HepG2 (cell line): ENCODE data around the gene TTC23. TPM values are rescaled to one million over a fixed set of nuclear protein-coding genes. Genes with fewer than 3 reads are reported as not detected.

Experiments used
- ATAC-seq: fragments of 200-7000 bp; cut with Tn5 transposase; 3 replicates; pipeline ENCODE4 v1.9.1; 2020; ENCODE audit warnings: mild to moderate bottlenecking, moderate library complexity
- BruUV-seq: library from RNA; stranded (reverse); fragments of 400-500 nt; replicated peaks from 2 replicates; lab custom pipeline; 2021; lab: Mats Ljungman, UMichigan
- CTCF ChIA-PET: fragments of 300-600 bp; formaldehyde crosslinking; extraction: SDS; loops from one replicate; lab custom pipeline; 2021; ENCODE audit warnings: low total read pairs, inconsistent platforms, low intra/inter-chr PET ratio; lab: Yijun Ruan, JAX
- POLR2A ChIA-PET: fragments of 350-600 bp; sonication (Branson Sonifier 250); formaldehyde crosslinking; loops from one replicate; lab custom pipeline; 2020; ENCODE audit warnings: antibody characterized with exemption, inconsistent platforms; lab: Yijun Ruan, JAX
- DNase-seq: peaks from one replicate; pipeline ENCODE4 v3.0.0-alpha.2; 2015; ENCODE audit warnings: low spot score
- FAIRE-seq: peaks from 3 replicates; lab custom pipeline; 2011; peaks lifted over from hg19 to GRCh38; lab: Jason Lieb, UNC
- H2AFZ ChIP-seq: one replicate; pipeline ENCODE4 v1.6.1; 2011; ENCODE audit warnings: low read length, inconsistent platforms
- H3K27ac ChIP-seq: fragments of 300-600 bp; 3 replicates; pipeline ENCODE4 v1.8.0; 2011; ENCODE audit warnings: mixed run types, mild to moderate bottlenecking, mixed read lengths, low read length, inconsistent platforms; ENCODE audit not compliant: insufficient read depth; ENCODE audit errors: extremely low read length
- H3K27me3 ChIP-seq, 2 experiments: fragments of 200-600 bp in 1 of 2; 2 replicates in 1 of 2; 3 replicates in 1 of 2; pipeline versions ENCODE4 v1.6.0 to v1.8.0; 2011; ENCODE audit warnings: low read length in 2 of 2, mild to moderate bottlenecking in 2 of 2, moderate library complexity in 2 of 2, inconsistent platforms in 1 of 2; ENCODE audit not compliant: insufficient read depth in 2 of 2, control insufficient read depth in 1 of 2
- H3K36me3 ChIP-seq, 2 experiments: fragments of 200-600 bp in 1 of 2; replicated peaks in 1 of 2; 2 replicates in 1 of 2; 3 replicates in 1 of 2; pipeline versions ENCODE4 v1.5.1 to v1.8.0; 2011; ENCODE audit warnings: low read length in 2 of 2, inconsistent platforms in 1 of 2; ENCODE audit not compliant: insufficient read depth in 2 of 2, control insufficient read depth in 1 of 2
- H3K4me1 ChIP-seq: 2 replicates; pipeline ENCODE4 v1.5.1; 2012; ENCODE audit warnings: low read length, inconsistent platforms; ENCODE audit not compliant: insufficient read depth
- H3K4me2 ChIP-seq: 2 replicates; pipeline ENCODE4 v1.6.0; 2011; ENCODE audit warnings: low read depth, low read length, inconsistent platforms
- H3K4me3 ChIP-seq, 3 experiments: fragments of 200-600 bp in 1 of 3; sonication (generic), shearing (Covaris generic) in 1 of 3; replicated peaks in 1 of 3; 2 replicates each; pipeline ENCODE4 v1.5.1; 2011 to 2016; ENCODE audit warnings: low read length in 3 of 3, inconsistent platforms in 2 of 3, low read depth in 2 of 3, mild to moderate bottlenecking in 2 of 3, control low read depth in 1 of 3, mixed read lengths in 1 of 3; ENCODE audit not compliant: insufficient read depth in 1 of 3
- H3K79me2 ChIP-seq: one replicate; pipeline ENCODE4 v1.6.1; 2011; ENCODE audit warnings: low read length, inconsistent platforms; ENCODE audit not compliant: insufficient read depth
- H3K9ac ChIP-seq: 2 replicates; pipeline ENCODE4 v1.6.0; 2011; ENCODE audit warnings: mild to moderate bottlenecking, low read depth, low read length, inconsistent platforms; ENCODE audit not compliant: insufficient read depth
- H3K9me3 ChIP-seq: 2 replicates; pipeline ENCODE4 v1.5.1; 2012; ENCODE audit warnings: mild to moderate bottlenecking, low read length
- H4K20me1 ChIP-seq: 2 replicates; pipeline ENCODE4 v1.6.0; 2011; ENCODE audit warnings: inconsistent platforms, mild to moderate bottlenecking, low read length, moderate library complexity; ENCODE audit not compliant: insufficient read depth
- ESRRA ChIP-seq: sonication (generic); formaldehyde crosslinking; IDR thresholded peaks from 2 replicates; pipeline ENCODE4 v1.5.1; 2020; ENCODE audit warnings: mild to moderate bottlenecking, low read depth, missing genetic modification reagents
- PHF20 ChIP-seq: sonication (generic); formaldehyde crosslinking; IDR thresholded peaks from 2 replicates; pipeline ENCODE4 v1.5.0; 2020; ENCODE audit warnings: mild to moderate bottlenecking, missing genetic modification reagents
- TRIM24 ChIP-seq: sonication (generic); formaldehyde crosslinking; IDR thresholded peaks from 2 replicates; pipeline ENCODE4 v1.8.0; 2022; ENCODE audit warnings: mild to moderate bottlenecking, missing genetic modification reagents
- ZNF10 ChIP-seq: sonication (generic); formaldehyde crosslinking; IDR thresholded peaks from 2 replicates; pipeline ENCODE4 v1.4.0; 2020; ENCODE audit warnings: mild to moderate bottlenecking, low read depth, missing genetic modification reagents, borderline replicate concordance
- ZNF121 ChIP-seq: sonication (generic); formaldehyde crosslinking; IDR thresholded peaks from 2 replicates; pipeline ENCODE4 v1.5.0; 2020; ENCODE audit warnings: mild to moderate bottlenecking, missing genetic modification reagents
- WGBS: methylation state at CpG from one replicate; pipeline ENCODE4 v1.1.6; 2017; ENCODE audit warnings: low lambda C conversion rate; 5-methylcytosine and 5-hydroxymethylcytosine counted together
- in situ Hi-C: cut with HindIII; loops from 2 replicates; pipeline ENCODE4 v1.10.0; 2017; ENCODE audit warnings: low pct_unique_long_range_greater_than_20kb; ENCODE audit not compliant: extremely low pct_ligation_motif_present
- intact Hi-C: fragments of 100-400 bp; cut with micrococcal nuclease; formaldehyde crosslinking; loops from one replicate; pipeline ENCODE4 v1.10.0; 2022; ENCODE audit not compliant: unreplicated experiment
- polyA plus RNA-seq, 8 experiments: library from polyadenylated mRNA; depleted of rRNA in 3 of 8; stranded (reverse) in 7 of 8; unstranded in 1 of 8; fragments of >200 nt; fragmentation: Illumina TruSeq in 4 of 8; extraction: Trizol in 4 of 8; gene quantifications; 2 replicates each; pipeline versions ENCODE4 v1.2.1 to v1.2.3, GENCODE V29; 2011 to 2016; ENCODE audit warnings: low read depth in 4 of 8, missing spikeins in 1 of 8, mixed read lengths in 1 of 8; ENCODE audit not compliant: insufficient read depth in 1 of 8
- total RNA-seq, 5 experiments: library from RNA; depleted of rRNA; stranded (reverse); fragments of >200 nt; fragmentation: Illumina TruSeq; extraction: Trizol; gene quantifications; 2 replicates each; pipeline ENCODE4 v1.2.3, GENCODE V29; 2016; ENCODE audit warnings: low read depth in 1 of 5
- TF ChIP-seq, protein P1 (sequence below): sonication (generic); formaldehyde crosslinking; IDR thresholded peaks from 2 replicates; pipeline ENCODE4 v1.4.0; 2020; ENCODE audit warnings: missing genetic modification reagents

Gene TTC23
- total and polyA plus RNA-seq, 2 of the 13 experiments (the other 11 are each of a cell fraction or from before 2014, with no cell fraction given), result 1.6 to 11.7 TPM

DNA sequence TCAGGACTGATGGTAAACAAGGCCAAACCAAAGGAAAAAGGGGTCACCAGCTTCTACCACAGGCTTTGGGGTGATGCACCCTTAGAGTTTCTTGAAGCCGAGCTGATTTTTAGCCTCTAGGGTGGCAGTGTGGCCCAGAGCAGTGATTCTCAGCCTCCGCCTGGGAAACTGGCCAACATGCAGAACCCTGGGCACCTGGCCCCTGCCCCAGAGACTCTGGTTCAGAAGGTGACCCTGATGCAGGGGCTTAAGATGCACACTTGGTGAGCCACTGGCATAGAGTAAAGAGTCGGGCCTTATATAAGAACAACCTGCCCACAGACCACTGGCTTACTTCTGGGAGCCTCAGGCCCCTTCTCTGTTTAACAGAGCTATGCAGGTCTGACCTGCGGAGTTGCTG is 100.0 kb downstream of the TTC23 start:
- Histone ChIP-seq H3K27me3 (no peaks in the 10 kb centered on the region), H3K9ac (no peak overlapping the region), H3K4me3 (no peak overlapping the region), H3K79me2 (no peaks in the 10 kb centered on the region), H3K4me1 (no peaks in the 10 kb centered on the region), H2AFZ (no peak overlapping the region), H3K27ac (no peak overlapping the region), H3K9me3 (no peaks in the 10 kb centered on the region), H3K4me2 (no peak overlapping the region), H4K20me1 (no peaks in the 10 kb centered on the region), H3K36me3 (peaks cover 3% of the 10 kb centered on the region in 2 experiments; a peak in 3 of 5 replicates)
- no TSS peak for BruUV-seq
- TF ChIP-seq PHF20 (CRISPR knock-in tag) (no peak), ZNF10 (CRISPR knock-in tag) (no peak)
- FAIRE-seq, result no peak
- no peak for DNase-seq
- ChIA-PET CTCF (no interaction called here), POLR2A (no interaction called here)
- intact Hi-C loops, result no loop called here
- WGBS, result 100% methylated on average over 1 of the region's 4 CpGs
- in situ Hi-C loops, result no loop called here
- ATAC-seq, result no peak

DNA sequence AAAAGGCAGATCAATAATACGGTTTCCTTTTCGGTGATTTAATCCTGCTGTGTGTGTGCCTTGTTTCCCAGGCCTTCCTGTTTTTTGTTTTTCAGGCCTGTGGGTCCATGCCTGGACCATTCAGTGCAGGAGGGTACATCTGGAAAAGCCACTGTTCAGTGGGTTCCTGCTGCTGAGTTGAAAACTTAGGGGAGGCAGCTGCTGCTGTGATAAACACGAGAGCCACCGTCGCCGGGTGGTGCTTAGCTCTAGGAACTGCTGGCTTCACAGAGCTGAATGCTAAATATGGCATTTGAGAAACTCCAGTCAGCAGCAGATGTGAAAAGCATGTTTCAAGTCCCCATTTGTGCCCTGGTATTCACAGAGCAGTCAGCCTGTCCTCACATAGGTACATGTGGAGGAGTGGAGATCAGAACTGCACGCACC is 100.5 kb downstream of the TTC23 start:
- ChIA-PET POLR2A (no interaction called here), CTCF (no interaction called here)
- no peak for DNase-seq
- 95% methylated on average over 6 of the region's 7 CpGs for WGBS
- H3K9ac ChIP-seq, result no peak overlapping the region
- H3K36me3 ChIP-seq, result peaks cover 3% of the 10 kb centered on the region in 2 experiments; a peak in 3 of 5 replicates
- no peak overlapping the region for H3K4me3 ChIP-seq
- no peak for TF ChIP-seq ZNF121
- no peak for TF ChIP-seq TRIM24
- TF ChIP-seq, protein P1, sequence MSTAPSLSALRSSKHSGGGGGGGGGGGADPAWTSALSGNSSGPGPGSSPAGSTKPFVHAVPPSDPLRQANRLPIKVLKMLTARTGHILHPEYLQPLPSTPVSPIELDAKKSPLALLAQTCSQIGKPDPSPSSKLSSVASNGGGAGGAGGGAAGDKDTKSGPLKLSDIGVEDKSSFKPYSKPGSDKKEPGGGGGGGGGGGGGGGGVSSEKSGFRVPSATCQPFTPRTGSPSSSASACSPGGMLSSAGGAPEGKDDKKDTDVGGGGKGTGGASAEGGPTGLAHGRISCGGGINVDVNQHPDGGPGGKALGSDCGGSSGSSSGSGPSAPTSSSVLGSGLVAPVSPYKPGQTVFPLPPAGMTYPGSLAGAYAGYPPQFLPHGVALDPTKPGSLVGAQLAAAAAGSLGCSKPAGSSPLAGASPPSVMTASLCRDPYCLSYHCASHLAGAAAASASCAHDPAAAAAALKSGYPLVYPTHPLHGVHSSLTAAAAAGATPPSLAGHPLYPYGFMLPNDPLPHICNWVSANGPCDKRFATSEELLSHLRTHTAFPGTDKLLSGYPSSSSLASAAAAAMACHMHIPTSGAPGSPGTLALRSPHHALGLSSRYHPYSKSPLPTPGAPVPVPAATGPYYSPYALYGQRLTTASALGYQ (CRISPR knock-in tag), result no peak
- TF ChIP-seq ESRRA (CRISPR knock-in tag), result no peak
- H4K20me1 ChIP-seq, result no peaks in the 10 kb centered on the region
- no peaks in the 10 kb centered on the region for H3K9me3 ChIP-seq
- in situ Hi-C loops (no loop called here), intact Hi-C loops (no loop called here)
- no peak overlapping the region for H3K27ac ChIP-seq
- no peaks in the 10 kb centered on the region for H3K79me2 ChIP-seq
- H3K4me2 ChIP-seq, result no peak overlapping the region
- H3K27me3 ChIP-seq, result no peaks in the 10 kb centered on the region
- peaks cover 3% of the 10 kb centered on the region for H3K4me1 ChIP-seq
- no TSS peak for BruUV-seq
- H2AFZ ChIP-seq, result no peak overlapping the region
- FAIRE-seq, result no peak
- ATAC-seq, result no peak
